HL-60 (cell line): Measurements from ENCODE around the gene VPS25.

ENCODE experiments used
- POLR2AphosphoS5 ChIP-seq: IDR thresholded peaks from 2 replicates; pipeline ENCODE4 v1.6.1; 2012; ENCODE audit warnings: low read depth
- SPI1 ChIP-seq: IDR thresholded peaks from 2 replicates; pipeline ENCODE4 v1.6.1; 2012; ENCODE audit warnings: low read depth, mild to moderate bottlenecking, borderline replicate concordance
- TF ChIP-seq, protein P1 (sequence below): IDR thresholded peaks from one replicate; pipeline ENCODE4 v1.5.1; 2011; ENCODE audit warnings: low read length, control low read depth, inconsistent platforms; ENCODE audit not compliant: insufficient read depth
- TF ChIP-seq, protein P2 (sequence below): IDR thresholded peaks from 2 replicates; pipeline ENCODE4 v1.6.1; 2012; ENCODE audit warnings: low read depth; ENCODE audit not compliant: insufficient replicate concordance

DNA sequence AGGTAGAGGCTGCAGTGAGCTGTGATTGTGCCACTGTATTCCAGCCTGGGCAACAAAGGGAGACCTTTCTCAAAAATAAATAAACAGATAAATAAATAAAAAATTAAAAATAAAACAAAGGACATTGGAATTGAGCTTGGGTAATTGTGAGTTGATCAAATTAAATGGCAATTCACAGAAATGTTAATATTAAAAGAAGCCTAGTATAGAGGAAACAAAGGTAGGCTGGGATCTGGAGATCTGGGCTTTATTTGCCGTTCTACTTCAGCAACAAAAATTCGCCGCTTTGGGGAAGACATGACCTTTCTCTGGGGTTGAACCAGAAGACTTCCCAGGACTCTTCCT, 332 bp upstream of the VPS25 start:
- TF ChIP-seq, protein P1, sequence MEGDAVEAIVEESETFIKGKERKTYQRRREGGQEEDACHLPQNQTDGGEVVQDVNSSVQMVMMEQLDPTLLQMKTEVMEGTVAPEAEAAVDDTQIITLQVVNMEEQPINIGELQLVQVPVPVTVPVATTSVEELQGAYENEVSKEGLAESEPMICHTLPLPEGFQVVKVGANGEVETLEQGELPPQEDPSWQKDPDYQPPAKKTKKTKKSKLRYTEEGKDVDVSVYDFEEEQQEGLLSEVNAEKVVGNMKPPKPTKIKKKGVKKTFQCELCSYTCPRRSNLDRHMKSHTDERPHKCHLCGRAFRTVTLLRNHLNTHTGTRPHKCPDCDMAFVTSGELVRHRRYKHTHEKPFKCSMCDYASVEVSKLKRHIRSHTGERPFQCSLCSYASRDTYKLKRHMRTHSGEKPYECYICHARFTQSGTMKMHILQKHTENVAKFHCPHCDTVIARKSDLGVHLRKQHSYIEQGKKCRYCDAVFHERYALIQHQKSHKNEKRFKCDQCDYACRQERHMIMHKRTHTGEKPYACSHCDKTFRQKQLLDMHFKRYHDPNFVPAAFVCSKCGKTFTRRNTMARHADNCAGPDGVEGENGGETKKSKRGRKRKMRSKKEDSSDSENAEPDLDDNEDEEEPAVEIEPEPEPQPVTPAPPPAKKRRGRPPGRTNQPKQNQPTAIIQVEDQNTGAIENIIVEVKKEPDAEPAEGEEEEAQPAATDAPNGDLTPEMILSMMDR: no peak
- TF ChIP-seq SPI1 (no peak), POLR2AphosphoS5 (no peak)
- TF ChIP-seq, protein P2, sequence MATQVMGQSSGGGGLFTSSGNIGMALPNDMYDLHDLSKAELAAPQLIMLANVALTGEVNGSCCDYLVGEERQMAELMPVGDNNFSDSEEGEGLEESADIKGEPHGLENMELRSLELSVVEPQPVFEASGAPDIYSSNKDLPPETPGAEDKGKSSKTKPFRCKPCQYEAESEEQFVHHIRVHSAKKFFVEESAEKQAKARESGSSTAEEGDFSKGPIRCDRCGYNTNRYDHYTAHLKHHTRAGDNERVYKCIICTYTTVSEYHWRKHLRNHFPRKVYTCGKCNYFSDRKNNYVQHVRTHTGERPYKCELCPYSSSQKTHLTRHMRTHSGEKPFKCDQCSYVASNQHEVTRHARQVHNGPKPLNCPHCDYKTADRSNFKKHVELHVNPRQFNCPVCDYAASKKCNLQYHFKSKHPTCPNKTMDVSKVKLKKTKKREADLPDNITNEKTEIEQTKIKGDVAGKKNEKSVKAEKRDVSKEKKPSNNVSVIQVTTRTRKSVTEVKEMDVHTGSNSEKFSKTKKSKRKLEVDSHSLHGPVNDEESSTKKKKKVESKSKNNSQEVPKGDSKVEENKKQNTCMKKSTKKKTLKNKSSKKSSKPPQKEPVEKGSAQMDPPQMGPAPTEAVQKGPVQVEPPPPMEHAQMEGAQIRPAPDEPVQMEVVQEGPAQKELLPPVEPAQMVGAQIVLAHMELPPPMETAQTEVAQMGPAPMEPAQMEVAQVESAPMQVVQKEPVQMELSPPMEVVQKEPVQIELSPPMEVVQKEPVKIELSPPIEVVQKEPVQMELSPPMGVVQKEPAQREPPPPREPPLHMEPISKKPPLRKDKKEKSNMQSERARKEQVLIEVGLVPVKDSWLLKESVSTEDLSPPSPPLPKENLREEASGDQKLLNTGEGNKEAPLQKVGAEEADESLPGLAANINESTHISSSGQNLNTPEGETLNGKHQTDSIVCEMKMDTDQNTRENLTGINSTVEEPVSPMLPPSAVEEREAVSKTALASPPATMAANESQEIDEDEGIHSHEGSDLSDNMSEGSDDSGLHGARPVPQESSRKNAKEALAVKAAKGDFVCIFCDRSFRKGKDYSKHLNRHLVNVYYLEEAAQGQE: no peak
